GM21381 (cell line): Measurements from ENCODE around the gene MAPK14.
"Not testable (repeated sequence)": the region's sequence is repeated elsewhere in the genome, so short reads cannot be mapped to it uniquely, and the experiment has no call there.

ENCODE experiments used
- ATAC-seq: cut with Tn5 transposase; IDR thresholded peaks from one replicate; pipeline ENCODE4 v1.9.1; 2021; ENCODE audit warnings: mild to moderate bottlenecking, moderate library complexity; ENCODE audit not compliant: unreplicated experiment

Gene MAPK14

DNA sequence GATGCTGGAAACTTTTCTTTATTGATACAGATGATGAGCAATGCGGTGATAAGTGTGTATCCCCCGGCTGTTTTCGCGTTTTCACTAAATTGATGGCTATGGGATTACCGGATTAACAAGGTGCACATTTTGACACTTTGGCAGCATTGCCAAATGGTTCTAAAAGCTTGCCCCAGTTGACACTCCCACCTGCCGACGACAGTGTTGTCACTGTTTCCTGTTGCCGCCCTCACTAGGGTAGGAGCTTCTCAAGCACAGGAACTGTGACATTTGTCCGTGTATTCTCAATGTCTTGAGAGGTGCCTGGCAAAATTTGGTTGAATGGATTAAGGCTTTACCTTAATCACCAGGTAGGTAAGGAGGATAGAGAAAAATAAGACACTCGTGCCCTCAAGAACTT, 92.9 kb downstream of the MAPK14 start:
- peak; percentile 34 for ATAC-seq

DNA sequence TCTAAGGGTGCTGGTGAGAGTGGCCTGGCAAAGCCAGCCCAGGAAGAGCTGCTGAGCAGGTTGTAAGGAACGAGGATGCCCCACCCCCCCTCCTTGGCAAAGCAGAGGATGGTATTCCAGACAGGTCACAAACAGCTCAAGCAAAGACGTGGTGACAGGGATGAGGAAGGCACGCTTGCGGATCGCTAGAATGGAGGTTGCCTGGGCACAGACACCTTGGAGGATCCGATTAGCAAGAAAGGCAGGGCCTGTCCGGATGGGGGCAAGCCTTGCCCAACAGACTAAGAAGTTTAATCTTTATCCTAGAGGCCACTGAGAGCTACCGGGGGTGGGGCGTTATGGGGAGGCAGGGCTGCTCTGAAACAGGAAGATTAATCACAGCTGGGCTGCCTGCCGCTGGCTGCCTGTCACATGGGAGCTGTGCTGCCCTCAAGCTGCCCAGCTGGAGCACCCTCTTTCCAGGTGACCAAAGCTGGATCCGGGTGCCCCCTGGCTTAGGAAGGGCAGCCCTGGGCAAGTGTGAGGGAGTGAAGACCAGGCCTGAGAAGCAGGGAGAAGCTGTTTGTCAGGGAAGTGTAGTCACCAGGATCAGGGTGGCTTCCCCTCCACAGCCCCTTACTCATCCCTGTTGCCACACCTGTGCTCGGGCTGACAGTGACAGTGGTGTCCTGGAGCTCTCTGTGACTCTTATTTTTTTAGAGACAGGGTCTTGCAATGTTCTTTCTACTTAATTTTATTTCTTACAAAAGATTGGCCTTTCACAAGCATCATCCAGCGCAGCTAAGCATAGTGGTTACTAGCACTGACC, 93.6 kb downstream of the MAPK14 start:
- no peak for ATAC-seq

DNA sequence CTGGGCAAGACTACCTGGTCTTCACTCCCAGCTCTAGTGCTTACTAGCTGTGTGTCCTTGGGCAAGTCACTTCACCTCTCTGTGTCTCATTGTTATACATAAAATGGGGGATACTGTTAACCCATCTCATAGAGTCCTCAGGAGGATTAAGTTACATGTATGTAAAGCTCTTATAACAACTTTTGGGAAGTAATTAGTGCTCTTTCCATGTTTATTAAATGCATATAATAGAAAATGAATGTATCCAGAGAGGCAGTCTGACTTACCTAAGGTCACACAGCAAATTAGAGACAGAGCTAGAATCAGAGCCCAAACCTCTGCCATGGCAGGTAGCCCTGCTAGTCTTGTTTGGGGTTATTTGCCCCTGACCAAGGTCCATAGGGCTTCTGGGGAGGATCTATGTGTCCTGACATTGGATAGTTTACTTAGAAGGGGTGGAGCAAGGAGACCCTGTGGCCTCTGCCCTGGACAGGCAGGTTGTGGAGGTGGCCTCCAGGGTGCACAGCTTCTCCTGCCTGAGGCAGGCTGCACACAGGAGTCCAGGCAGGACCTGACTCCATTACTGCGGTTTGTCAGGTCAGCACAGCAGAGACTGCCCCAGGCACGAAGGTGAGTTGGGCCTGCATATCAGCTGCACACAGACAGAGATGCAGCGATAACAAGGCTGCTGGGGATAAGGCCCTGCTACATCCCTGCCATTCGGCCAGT, 94.3 kb downstream of the MAPK14 start:
- ATAC-seq, result no peak

DNA sequence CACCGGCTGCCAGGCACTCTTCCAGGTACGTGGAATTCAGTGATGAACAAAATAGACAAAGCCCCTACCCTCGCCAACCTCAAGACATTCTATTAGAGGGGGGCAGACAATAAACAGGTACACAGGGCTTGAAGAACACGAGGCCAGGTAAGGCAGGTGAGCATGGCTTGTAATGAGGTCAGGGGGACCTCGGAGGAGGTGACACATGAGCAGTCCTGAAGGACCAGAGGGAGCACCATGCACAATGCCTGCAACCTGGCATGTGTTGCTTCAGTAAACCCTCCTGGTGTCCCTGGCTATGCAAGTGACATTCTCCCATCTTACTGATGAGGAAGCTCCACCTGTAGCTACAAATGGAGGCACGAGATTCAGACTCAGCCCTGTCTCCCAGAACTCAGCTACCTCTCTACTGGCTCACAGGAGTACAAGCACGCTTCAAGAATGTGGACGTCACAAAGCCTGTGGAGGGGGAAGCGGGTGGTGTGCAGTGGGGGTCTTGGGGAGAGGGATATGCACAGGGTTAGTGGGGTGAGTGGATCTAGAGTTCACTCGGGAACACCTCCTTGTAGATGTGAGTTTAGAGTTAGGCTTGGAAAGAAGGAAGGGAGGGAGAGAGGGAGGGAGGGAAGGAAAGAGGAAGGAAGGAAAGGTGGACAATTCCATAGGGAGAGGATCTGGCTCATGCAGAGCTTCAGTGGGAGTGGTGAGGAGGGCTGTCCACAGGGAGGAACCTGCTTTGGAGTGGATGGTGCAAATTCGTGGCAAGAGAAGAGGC, 95.1 kb downstream of the MAPK14 start:
- ATAC-seq, result no peak

DNA sequence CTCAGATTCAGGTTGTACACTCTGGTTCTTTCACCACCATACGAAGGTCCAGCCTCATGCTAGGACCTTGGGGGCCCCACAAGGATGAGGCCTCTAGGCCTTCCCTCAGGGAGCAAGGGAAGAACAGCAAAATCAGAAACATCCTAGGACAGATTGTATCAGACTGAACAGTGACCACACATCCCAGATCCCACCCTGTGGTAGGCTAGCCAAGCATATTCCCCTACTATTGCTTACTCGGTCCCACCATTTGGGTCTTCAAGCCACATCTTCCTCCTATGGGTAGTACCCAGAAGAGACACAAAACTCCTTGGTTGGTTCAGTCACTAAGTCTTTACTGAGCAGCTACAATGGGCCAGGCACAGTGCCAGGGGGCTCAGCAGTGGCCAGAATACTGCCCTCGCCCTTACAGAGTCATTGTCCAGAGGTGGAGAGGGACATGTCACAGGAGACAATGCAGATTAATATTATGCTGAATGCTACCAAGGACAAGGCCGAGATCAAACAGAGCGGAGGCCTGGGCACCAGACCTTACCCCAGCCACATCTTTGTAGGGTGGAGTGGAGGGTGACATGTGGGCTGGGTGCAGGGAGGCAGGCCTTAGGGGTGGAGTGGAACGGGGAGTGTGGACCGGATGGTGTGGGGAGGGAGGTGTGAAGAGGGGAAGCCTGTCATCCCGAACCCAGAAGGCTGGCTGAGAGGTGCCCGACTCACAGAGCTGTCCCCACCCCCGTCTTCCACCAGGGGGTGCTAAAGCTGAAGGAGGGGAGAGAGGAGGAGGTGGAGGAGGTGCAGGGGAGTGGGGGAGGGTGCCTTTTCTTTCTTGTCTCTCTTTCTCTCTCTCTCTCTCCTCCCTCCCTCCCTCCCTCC, 95.9 kb downstream of the MAPK14 start:
- ATAC-seq, result peak; percentile 69

DNA sequence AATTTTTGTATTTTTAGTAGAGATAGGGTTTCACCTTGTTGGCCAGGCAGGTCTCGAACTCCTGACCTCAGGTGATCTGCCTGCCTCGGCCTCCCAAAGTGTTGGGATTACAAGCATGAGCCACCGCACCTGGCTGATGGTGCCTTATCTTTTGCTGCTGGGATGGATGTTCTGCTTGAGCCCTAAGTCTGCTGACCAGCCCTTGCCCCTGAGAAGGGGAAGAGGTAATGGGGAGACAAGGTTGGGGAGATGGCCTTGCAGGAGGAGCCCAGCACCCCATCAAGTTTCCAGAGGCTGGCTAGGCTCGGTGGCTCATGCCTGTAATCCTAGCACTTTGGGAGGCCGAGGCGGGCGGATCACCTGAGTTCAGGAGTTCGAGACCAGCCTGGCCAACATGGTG, 96.7 kb downstream of the MAPK14 start:
- not testable (repeated sequence) for ATAC-seq

DNA sequence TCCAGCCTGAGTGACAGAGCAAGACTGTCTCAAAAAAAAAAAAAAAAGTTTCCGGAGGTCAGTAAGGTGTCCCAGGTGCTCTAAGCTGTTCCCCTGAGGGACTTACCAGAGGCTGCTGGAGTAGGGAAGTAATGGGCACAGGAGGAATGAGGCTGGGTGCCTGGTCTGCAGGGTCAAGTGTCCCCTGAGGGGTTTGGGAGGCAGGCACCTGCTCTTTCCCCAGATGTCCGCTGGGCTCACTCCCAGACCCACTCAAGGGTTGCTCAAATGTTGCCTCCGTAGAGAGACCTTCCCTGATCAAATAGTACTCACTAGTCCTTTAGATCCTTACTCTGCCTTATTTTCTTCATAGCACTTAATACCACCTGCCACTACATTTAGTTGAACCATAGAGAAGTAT, 97.3 kb downstream of the MAPK14 start:
- ATAC-seq, result no peak

DNA sequence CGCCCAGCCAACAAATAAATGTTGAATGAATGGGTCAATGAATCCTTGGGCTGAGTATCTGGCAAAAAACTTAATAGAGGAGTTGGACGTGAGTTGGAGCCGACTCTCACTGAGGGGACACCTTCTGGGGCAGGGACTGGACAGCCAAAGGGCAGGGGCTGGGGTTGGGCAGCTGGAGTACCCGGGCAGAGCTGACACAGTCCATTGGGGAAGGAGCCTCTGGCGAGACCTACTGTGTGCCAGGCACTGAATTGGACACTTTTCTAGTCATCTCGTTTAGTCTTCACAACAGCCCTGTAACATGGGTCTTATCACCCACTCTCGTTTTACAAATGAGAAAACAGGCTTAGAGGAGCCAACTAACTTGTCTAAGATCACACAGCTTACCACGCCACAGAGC, 98.0 kb downstream of the MAPK14 start:
- no peak for ATAC-seq

DNA sequence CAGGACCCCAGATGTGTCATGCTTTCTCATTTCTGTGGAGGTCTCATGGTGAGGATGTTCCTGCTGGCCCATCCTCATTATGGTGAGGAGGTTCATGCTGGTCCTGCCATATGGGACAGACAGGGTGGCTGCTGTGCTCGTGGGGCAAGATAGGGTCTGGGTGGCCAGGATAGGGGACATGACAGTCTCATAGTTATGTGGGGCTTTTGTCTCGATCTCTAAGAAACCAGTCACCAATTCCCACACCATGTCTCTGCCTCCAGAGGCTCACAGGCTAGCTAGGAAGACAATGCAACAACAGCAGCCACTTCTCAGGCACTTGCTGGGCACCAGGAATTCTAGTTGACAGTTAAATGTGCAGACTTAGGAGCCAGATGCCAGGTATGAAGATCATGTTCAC, 98.5 kb downstream of the MAPK14 start:
- ATAC-seq, result no peak

DNA sequence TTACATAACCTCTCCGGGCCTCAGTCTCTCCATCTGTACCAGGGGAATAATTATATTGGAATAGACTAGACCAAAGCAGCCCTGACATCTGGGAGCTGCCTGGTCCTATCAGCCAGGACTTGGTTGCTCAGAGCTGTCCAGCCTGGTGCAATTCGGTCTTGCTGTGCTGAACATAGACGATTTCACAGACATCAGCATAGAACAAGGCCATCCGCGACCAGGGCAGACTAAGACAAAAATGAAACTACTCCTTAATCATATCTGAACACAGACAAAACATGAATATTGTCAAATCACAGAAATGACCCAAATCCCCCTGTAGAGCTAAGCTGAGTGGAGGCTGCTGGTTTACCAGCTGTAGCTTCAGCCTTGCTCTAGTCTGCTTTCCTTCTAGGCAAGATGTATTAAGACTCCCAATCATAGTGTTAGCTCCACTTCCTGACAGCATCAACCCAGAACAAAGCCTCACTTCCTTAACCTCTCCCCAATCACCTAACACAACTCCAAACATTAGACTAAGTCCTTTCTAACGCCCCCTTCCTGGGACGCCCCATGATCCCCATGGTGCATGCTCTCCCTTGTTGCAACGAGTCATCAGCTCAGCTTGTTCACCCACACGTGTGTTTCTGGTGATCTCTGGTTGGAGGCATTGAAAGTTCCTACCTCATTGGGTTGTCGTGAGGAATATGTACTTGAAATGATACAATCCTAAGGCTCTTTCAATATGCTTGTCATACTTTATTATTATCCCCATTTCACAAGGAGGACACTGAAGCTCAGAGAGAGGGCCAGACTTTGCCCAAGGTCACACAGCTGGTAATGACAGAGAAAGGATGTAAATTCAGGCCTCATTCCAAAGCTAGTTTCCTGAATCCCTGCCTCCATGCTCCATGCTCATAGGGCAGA, 99.2 kb downstream of the MAPK14 start:
- no peak for ATAC-seq

DNA sequence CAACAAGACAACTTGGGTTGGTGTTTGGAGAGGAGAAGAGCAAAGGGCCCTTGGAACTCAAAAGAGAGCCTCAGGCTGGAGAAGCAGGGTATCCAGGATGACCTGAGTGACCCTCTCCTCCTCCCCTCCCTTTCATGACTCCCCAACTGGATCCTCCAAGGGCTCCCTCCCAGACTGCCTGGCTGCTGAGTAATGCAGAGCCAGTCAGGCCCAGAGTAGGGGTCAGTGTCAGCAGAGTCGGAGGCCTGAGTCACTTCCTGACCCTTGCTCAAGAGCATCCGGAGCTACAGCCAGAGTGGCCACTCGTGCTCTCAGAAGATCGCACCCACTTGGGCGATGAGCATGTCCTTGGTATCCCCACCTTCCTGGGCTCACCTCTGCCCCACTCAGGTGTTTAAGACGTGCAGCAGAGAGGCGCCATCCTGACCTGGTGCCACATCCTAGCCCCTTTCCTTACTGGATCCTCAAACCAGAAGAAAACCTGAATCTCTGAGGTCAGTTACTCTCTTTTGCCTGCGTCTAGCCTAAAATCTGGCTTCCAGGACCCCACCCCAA, 99.9 kb downstream of the MAPK14 start:
- no peak for ATAC-seq

DNA sequence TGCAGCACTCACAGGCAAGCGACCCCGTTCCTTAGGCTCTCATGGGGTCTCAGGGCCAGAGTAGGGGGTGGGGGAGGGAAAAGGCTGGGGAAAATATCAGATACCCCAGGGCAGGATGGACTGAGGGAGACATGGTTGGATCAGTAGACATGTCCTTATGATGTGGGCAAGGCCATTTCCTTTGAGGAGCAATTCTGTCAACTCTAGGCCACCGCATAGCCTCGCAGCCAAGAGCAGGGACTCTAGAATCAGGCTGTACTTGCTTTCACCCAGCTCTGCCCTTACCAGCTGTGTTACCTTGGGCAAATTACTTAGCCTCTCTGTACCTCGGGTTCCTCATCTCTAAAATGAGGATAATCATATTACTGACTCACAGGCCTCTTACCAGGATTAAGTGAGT, 100.5 kb downstream of the MAPK14 start:
- ATAC-seq, result no peak

DNA sequence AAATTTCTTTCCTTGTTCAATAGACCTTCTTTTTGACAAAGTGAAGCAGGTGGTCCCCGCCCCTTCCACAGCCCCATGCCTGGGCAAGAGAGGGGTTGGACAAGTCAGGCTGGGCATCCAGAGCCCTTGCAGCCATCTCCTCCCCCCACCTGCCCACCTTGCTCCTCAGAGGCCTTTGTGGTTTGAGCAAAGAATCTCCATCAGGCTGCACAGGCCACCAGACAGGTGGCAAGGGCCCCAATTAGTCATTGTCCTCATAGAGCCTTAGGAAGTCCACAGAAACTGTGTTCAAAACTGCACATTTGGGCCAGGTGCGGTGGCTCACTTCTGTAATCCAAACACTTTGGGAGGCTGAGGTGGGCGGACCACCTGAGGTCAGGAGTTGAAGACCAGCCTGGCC, 101.2 kb downstream of the MAPK14 start:
- ATAC-seq, result no peak

DNA sequence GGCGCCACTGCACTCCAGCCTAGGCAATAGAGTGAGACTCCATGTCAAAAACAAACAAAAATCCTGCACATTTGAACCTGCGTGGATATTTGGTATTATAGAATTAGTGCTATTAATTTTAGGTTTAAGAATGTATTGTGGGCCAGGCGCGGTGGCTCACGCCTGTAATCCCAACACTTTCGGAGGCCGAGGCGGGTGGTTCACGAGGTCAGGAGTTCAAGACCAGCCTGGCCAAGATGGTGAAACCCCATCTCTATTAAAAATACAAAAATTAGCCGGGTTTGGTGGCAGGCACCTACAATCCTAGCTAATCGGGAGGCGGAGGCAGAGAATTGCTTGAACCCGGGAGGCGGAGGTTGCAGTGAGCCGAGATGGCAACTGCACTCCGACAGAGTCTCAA, 101.7 kb downstream of the MAPK14 start:
- ATAC-seq, result not testable (repeated sequence)

DNA sequence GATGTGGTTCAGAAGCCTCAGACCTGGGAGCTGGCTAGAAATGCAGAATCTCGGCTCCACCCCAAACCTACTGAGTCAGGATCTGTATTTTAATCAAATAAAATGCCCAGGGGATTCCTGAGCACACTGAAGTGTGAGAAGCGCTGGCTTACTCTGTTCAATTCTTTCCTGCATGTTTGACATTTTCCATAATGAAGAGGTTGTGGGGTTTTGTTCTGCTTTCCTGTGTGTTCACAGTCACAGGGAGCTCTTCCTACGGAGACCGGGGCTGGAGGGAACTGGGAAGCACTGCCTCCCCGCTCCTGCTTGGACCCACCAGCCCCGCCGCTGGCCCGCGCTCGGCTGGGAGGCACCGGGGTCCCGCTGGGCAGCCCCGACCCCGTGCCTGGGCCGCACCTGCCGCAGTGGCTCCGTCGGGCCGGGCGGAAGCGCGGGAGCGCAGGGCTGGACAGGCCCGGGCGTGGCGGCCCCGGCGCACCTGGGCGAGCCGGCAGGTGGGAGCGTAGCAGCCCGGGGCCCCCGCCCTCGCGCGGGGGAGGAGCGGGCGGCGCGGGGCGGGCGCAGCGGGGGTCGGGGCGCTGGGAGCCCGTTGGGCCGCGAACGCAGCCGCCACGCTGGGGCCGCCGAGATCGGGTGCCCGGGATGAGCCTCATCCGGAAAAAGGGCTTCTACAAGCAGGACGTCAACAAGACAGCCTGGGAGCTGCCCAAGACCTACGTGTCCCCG, 102.5 kb downstream of the MAPK14 start, which contains the start of gene MAPK13:
MAPK13 (plus strand) TSS at position 573 of the 726 bp plus-strand sequence; CDS start at position 643, 70 bp downstream.
- ATAC-seq, result no peak

DNA sequence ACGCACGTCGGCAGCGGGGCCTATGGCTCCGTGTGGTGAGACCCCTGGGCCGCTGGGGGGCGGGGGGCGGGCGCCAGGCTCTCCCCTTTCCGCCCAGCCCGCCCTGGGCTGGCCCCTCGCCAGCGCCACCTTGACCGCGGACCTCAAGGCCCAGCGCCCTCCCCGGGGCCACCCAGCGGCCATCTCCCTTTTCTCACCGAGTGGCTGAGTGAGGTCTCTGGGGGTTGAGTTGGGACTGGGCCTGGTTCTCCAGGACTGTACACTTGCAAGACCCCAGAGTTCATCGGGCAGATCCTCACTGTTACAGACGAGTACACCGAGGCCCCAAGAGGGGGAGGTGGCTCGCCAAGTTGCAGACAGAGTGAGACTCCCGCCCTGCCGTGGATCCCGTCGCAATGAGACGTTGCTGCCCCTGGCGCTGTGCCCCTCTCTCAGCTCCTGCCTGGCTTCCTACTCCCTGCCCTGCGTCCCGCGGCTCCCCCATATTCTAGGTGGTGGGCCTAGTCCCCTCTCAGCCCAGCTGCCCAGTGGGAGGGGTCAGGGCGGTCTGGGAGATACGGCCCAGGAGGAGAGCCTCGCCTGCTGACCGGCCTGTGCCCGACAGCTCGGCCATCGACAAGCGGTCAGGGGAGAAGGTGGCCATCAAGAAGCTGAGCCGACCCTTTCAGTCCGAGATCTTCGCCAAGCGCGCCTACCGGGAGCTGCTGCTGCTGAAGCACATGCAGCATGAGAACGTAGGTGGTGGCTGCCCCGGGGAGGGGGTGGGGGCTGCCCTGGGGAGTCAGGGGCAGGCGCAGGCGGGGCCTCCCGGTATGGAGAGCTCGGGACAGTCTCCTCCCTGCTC, 103.3 kb downstream of the MAPK14 start:
- ATAC-seq, result no peak

DNA sequence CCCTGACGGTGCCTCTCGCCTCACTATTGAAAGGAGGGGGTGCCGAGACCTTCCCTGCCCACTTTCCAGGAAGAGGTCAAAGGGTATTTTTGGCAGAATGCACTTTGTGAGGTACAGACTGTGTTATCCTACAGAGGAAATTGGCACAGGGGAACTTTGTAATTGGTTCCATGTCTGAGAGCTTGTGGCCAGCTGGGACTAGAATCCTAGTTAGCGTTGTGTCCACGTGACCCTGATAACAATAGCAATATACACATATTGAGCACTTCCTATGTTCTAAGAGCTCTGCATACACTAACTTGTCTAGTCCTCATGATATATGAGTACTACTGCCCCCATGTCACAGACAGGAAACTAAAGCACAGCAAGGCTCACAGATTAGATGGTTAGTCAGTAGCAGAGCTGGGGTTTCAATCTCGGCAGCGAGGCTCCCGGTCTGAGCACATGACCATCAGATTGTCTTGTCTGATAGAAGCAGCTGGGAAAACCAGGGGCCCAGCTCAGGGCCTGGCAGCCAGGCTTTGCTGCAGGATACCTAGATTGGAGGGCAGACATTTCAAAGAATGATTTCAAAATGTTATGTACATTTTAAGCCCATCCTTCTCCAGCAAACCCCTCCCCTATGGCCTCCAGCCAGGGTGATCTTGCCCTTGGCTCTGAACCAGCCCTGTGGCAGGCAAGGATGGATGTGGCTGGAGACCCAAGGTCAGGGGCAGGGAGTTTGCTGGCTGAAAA, 104.1 kb downstream of the MAPK14 start:
- peak; percentile 82 for ATAC-seq
